Measurements from ENCODE around the gene RASGRF1. TPM values are rescaled to one million over a fixed set of nuclear protein-coding genes. Genes with fewer than 3 reads are reported as not detected.

The RASGRF1 gene
- total RNA-seq, 1 donor from 2014 or later = 0.16 TPM

- no peak overlapping the region for H3K27ac Mint-ChIP-seq (ENCODE audit: unreplicated experiment)
These were observed 139.4 kb downstream of the RASGRF1 start for GRCh38 chr15:78950902-78951840.

GRCh38 chr15:78950343-78950742, 140.2 kb downstream of the RASGRF1 start:
- Mint-ChIP-seq H3K4me3 (no peak overlapping the region), H3K27ac (ENCODE audit: unreplicated experiment) (no peak overlapping the region), H3K9me3 (no peaks in the 10 kb centered on the region), H3K27me3 (ENCODE audit: low read depth) (peaks cover 26% of the 10 kb centered on the region), H3K4me1 (no peaks in the 10 kb centered on the region), H3K36me3 (ENCODE audit: low read depth) (no peaks in the 10 kb centered on the region)
- no peak for DNase-seq (ENCODE audit: low read depth, low spot score)
- TF ChIP-seq CTCF (conservative IDR thresholded peaks at IDR 0.05) = no peak

More at GRCh38 chr15:78950902-78951840, 139.4 kb downstream of the RASGRF1 start:
- DNase-seq (ENCODE audit: low read depth, low spot score) = no peak
- H3K4me1 Mint-ChIP-seq = no peaks in the 10 kb centered on the region
- H3K36me3 Mint-ChIP-seq (ENCODE audit: low read depth) = no peaks in the 10 kb centered on the region
- peak; percentile 25 for TF ChIP-seq CTCF (conservative IDR thresholded peaks at IDR 0.05)
- H3K27me3 Mint-ChIP-seq (ENCODE audit: low read depth) = peaks cover 25% of the 10 kb centered on the region
- no peaks in the 10 kb centered on the region for H3K9me3 Mint-ChIP-seq
- no peak overlapping the region for H3K4me3 Mint-ChIP-seq

- TF ChIP-seq CTCF (conservative IDR thresholded peaks at IDR 0.05) = no peak
- Mint-ChIP-seq H3K27ac (ENCODE audit: unreplicated experiment) (peak overlapping the region; percentile 2), H3K4me3 (no peak overlapping the region), H3K9me3 (no peaks in the 10 kb centered on the region), H3K36me3 (ENCODE audit: low read depth) (no peaks in the 10 kb centered on the region), H3K27me3 (ENCODE audit: low read depth) (peaks cover 30% of the 10 kb centered on the region), H3K4me1 (no peaks in the 10 kb centered on the region)
- DNase-seq (ENCODE audit: low read depth, low spot score) = no peak
These were observed 141.1 kb downstream of the RASGRF1 start for GRCh38 chr15:78949461-78949860.

- Mint-ChIP-seq H3K4me1 (no peaks in the 10 kb centered on the region), H3K27ac (ENCODE audit: unreplicated experiment) (no peak overlapping the region), H3K4me3 (peak overlapping the region; percentile 49), H3K36me3 (ENCODE audit: low read depth) (no peaks in the 10 kb centered on the region), H3K9me3 (no peaks in the 10 kb centered on the region), H3K27me3 (ENCODE audit: low read depth) (peaks cover 47% of the 10 kb centered on the region)
- DNase-seq (ENCODE audit: low read depth, low spot score) = no peak
- no peak for TF ChIP-seq CTCF (conservative IDR thresholded peaks at IDR 0.05)
These were observed 143.1 kb downstream of the RASGRF1 start for GRCh38 chr15:78947506-78947905.

- Mint-ChIP-seq H3K9me3 (no peaks in the 10 kb centered on the region), H3K4me3 (peak overlapping the region; percentile 34), H3K27me3 (ENCODE audit: low read depth) (peaks cover 50% of the 10 kb centered on the region), H3K27ac (ENCODE audit: unreplicated experiment) (no peak overlapping the region), H3K36me3 (ENCODE audit: low read depth) (no peaks in the 10 kb centered on the region), H3K4me1 (no peaks in the 10 kb centered on the region)
- TF ChIP-seq CTCF (conservative IDR thresholded peaks at IDR 0.05) = no peak
- no peak for DNase-seq (ENCODE audit: low read depth, low spot score)
These were observed 144.1 kb downstream of the RASGRF1 start for GRCh38 chr15:78946493-78946892.

All from neural crest cell (in vitro differentiated cells).